ENCODE measurements around the gene MEGF11. TPM values are rescaled to one million over a fixed set of nuclear protein-coding genes. Genes with fewer than 3 reads are reported as not detected.
"Not testable (repeated sequence)": the region's sequence is repeated elsewhere in the genome, so short reads cannot be mapped to it uniquely, and the experiment has no call there.

MEGF11 gene
- total RNA-seq, 2 experiments from 2014 or later: not detected

- DNase-seq: peak; percentile 81
- ChIA-PET POLR2A (interaction anchor here (0.7 to 1.2 kb wide), 3 partner anchors 18 to 583 kb away, joined by 3 to 13 read pairs (median 4); partner anchors contain the start of genes RAB11A and RNU5B-1), CTCF (interaction anchor here (0.7 to 1.5 kb wide), 5 partner anchors 8 to 250 kb away, joined by 3 to 6 read pairs (median 4); partner anchors contain the start of gene RAB11A)
- H3K36me3 Mint-ChIP-seq (ENCODE audit: low read depth): peaks cover 72% of the 10 kb centered on the region
- H3K27ac Mint-ChIP-seq: peak overlapping the region; percentile 71
- no peaks in the 10 kb centered on the region for H3K27me3 Mint-ChIP-seq (ENCODE audit: low read depth)
- H3K4me1 Mint-ChIP-seq (ENCODE audit: low read depth): peaks cover 73% of the 10 kb centered on the region
- H3K4me3 Mint-ChIP-seq: peak overlapping the region; percentile 19
- no peaks in the 10 kb centered on the region for H3K9me3 Mint-ChIP-seq (ENCODE audit: insufficient read depth)
- peak; percentile 93 for ATAC-seq
Measured at GRCh38 chr15:65887565-65887964, 366.0 kb downstream of the MEGF11 start.

GRCh38 chr15:65885668-65886218 is 367.8 kb downstream of the MEGF11 start:
- Mint-ChIP-seq H3K27ac (no peak overlapping the region), H3K4me1 (ENCODE audit: low read depth) (peaks cover 85% of the 10 kb centered on the region), H3K27me3 (ENCODE audit: low read depth) (no peaks in the 10 kb centered on the region), H3K9me3 (ENCODE audit: insufficient read depth) (no peaks in the 10 kb centered on the region), H3K4me3 (no peak overlapping the region), H3K36me3 (ENCODE audit: low read depth) (peaks cover 73% of the 10 kb centered on the region)
- ATAC-seq: no peak
- ChIA-PET POLR2A (no interaction called here), CTCF (no interaction called here)
- DNase-seq: no peak

- Mint-ChIP-seq H3K27me3 (ENCODE audit: low read depth) (no peaks in the 10 kb centered on the region), H3K4me1 (ENCODE audit: low read depth) (peaks cover 83% of the 10 kb centered on the region), H3K27ac (no peak overlapping the region), H3K4me3 (no peak overlapping the region), H3K36me3 (ENCODE audit: low read depth) (peaks cover 75% of the 10 kb centered on the region), H3K9me3 (ENCODE audit: insufficient read depth) (no peaks in the 10 kb centered on the region)
- no peak for DNase-seq
- ATAC-seq: no peak
- POLR2A ChIA-PET: no interaction called here
- CTCF ChIA-PET: interaction anchor here (1.1 kb wide), 1 partner anchor 15 kb away, joined by 4 read pairs; the partner anchor contains the start of gene RAB11A
Measured at GRCh38 chr15:65884511-65884910, 369.0 kb downstream of the MEGF11 start.

GRCh38 chr15:65883571-65883970 is 370.0 kb downstream of the MEGF11 start:
- ChIA-PET POLR2A (interaction anchor here (0.6 to 0.9 kb wide), 2 partner anchors 14 to 188 kb away, joined by 4 read pairs; partner anchors contain the start of gene RAB11A), CTCF (interaction anchor here (1.1 kb wide), 1 partner anchor 15 kb away, joined by 4 read pairs; the partner anchor contains the start of gene RAB11A)
- H3K27me3 Mint-ChIP-seq (ENCODE audit: low read depth): no peaks in the 10 kb centered on the region
- no peak for ATAC-seq
- DNase-seq: no peak
- H3K27ac Mint-ChIP-seq: no peak overlapping the region
- H3K36me3 Mint-ChIP-seq (ENCODE audit: low read depth): peaks cover 71% of the 10 kb centered on the region
- peaks cover 74% of the 10 kb centered on the region for H3K4me1 Mint-ChIP-seq (ENCODE audit: low read depth)
- H3K9me3 Mint-ChIP-seq (ENCODE audit: insufficient read depth): no peaks in the 10 kb centered on the region
- H3K4me3 Mint-ChIP-seq: no peak overlapping the region

- Mint-ChIP-seq H3K36me3 (ENCODE audit: low read depth) (peaks cover 64% of the 10 kb centered on the region), H3K4me1 (ENCODE audit: low read depth) (peaks cover 57% of the 10 kb centered on the region), H3K27me3 (ENCODE audit: low read depth) (no peaks in the 10 kb centered on the region), H3K4me3 (peak overlapping the region; percentile 15), H3K9me3 (ENCODE audit: insufficient read depth) (no peaks in the 10 kb centered on the region), H3K27ac (peak overlapping the region; percentile 73)
- ATAC-seq: peak; percentile 66
- POLR2A ChIA-PET: interaction anchor here (0.6 to 2.3 kb wide), 4 partner anchors 9 to 1724 kb away, joined by 3 to 17 read pairs (median 3); partner anchors contain the start of genes DENND4A and RAB11A
- CTCF ChIA-PET: interaction anchor here (1.1 to 2.6 kb wide), 6 partner anchors 9 to 617 kb away, joined by 3 to 9 read pairs (median 6); partner anchors contain the start of gene RAB11A
- no peak for DNase-seq
Measured at GRCh38 chr15:65881766-65882434, 371.6 kb downstream of the MEGF11 start.

- no peaks in the 10 kb centered on the region for H3K9me3 Mint-ChIP-seq (ENCODE audit: insufficient read depth)
- CTCF ChIA-PET: interaction anchor here (1.5 to 1.7 kb wide), 2 partner anchors 8 to 15 kb away, joined by 5 to 7 read pairs; partner anchors contain the start of gene RAB11A
- H3K27ac Mint-ChIP-seq: no peak overlapping the region
- POLR2A ChIA-PET: interaction anchor here (2.7 kb wide), 1 partner anchor 8 kb away, joined by 11 read pairs; the partner anchor contains the start of gene RAB11A
- ATAC-seq (no peak), DNase-seq (no peak)
- H3K36me3 Mint-ChIP-seq (ENCODE audit: low read depth): peaks cover 39% of the 10 kb centered on the region
- H3K27me3 Mint-ChIP-seq (ENCODE audit: low read depth): no peaks in the 10 kb centered on the region
- no peak overlapping the region for H3K4me3 Mint-ChIP-seq
- peaks cover 24% of the 10 kb centered on the region for H3K4me1 Mint-ChIP-seq (ENCODE audit: low read depth)
Measured at GRCh38 chr15:65877749-65878148, 375.8 kb downstream of the MEGF11 start.

- CTCF ChIA-PET: no interaction called here
- no peak overlapping the region for H3K4me3 Mint-ChIP-seq
Measured at GRCh38 chr15:65875458-65875857, 378.1 kb downstream of the MEGF11 start.

GRCh38 chr15:65873256-65873655 is 380.3 kb downstream of the MEGF11 start:
- ChIA-PET POLR2A (no interaction called here), CTCF (interaction anchor here (1.4 kb wide), 1 partner anchor 9 kb away, joined by 6 read pairs; no protein-coding TSS in a partner anchor)
- H3K27me3 Mint-ChIP-seq (ENCODE audit: low read depth): peaks cover 4% of the 10 kb centered on the region
- peaks cover 25% of the 10 kb centered on the region for H3K36me3 Mint-ChIP-seq (ENCODE audit: low read depth)
- no peak overlapping the region for H3K27ac Mint-ChIP-seq
- ATAC-seq: no peak
- H3K4me1 Mint-ChIP-seq (ENCODE audit: low read depth): peaks cover 27% of the 10 kb centered on the region
- no peaks in the 10 kb centered on the region for H3K9me3 Mint-ChIP-seq (ENCODE audit: insufficient read depth)
- H3K4me3 Mint-ChIP-seq: no peak overlapping the region
- no peak for DNase-seq

More at GRCh38 chr15:65875458-65875857, 378.1 kb downstream of the MEGF11 start:
- Mint-ChIP-seq H3K27me3 (ENCODE audit: low read depth) (no peaks in the 10 kb centered on the region), H3K36me3 (ENCODE audit: low read depth) (peaks cover 29% of the 10 kb centered on the region), H3K4me1 (ENCODE audit: low read depth) (peaks cover 21% of the 10 kb centered on the region), H3K27ac (peak overlapping the region; percentile 11), H3K9me3 (ENCODE audit: insufficient read depth) (no peaks in the 10 kb centered on the region)
- POLR2A ChIA-PET: no interaction called here
- ATAC-seq: no peak
- DNase-seq: no peak

GRCh38 chr15:65872596-65872995 is 381.0 kb downstream of the MEGF11 start:
- DNase-seq; H3K4me3 Mint-ChIP-seq; ATAC-seq; H3K27me3 Mint-ChIP-seq (ENCODE audit: low read depth); POLR2A ChIA-PET; H3K9me3 Mint-ChIP-seq (ENCODE audit: insufficient read depth); H3K27ac Mint-ChIP-seq: not testable (repeated sequence)
- peaks cover 28% of the 10 kb centered on the region for H3K4me1 Mint-ChIP-seq (ENCODE audit: low read depth)
- H3K36me3 Mint-ChIP-seq (ENCODE audit: low read depth): peaks cover 21% of the 10 kb centered on the region
- CTCF ChIA-PET: interaction anchor here (0.6 to 1.4 kb wide), 3 partner anchors 9 to 12 kb away, joined by 3 to 6 read pairs (median 3); no protein-coding TSS in a partner anchor

- ATAC-seq; H3K4me3 Mint-ChIP-seq; POLR2A ChIA-PET; DNase-seq; H3K9me3 Mint-ChIP-seq (ENCODE audit: insufficient read depth); H3K27me3 Mint-ChIP-seq (ENCODE audit: low read depth); H3K27ac Mint-ChIP-seq: not testable (repeated sequence)
- Mint-ChIP-seq H3K36me3 (ENCODE audit: low read depth) (peaks cover 18% of the 10 kb centered on the region), H3K4me1 (ENCODE audit: low read depth) (peaks cover 28% of the 10 kb centered on the region)
- CTCF ChIA-PET: interaction anchor here (1.0 kb wide), 1 partner anchor 9 kb away, joined by 3 read pairs; no protein-coding TSS in a partner anchor
Measured at GRCh38 chr15:65871886-65872285, 381.7 kb downstream of the MEGF11 start.

- H3K4me3 Mint-ChIP-seq: peak overlapping the region; percentile 99
- ATAC-seq (no peak), DNase-seq (no peak)
- peak overlapping the region; percentile 94 for H3K27ac Mint-ChIP-seq
- peaks cover 28% of the 10 kb centered on the region for H3K4me1 Mint-ChIP-seq (ENCODE audit: low read depth)
- CTCF ChIA-PET: interaction anchor here (1.0 to 2.7 kb wide), 6 partner anchors 8 to 260 kb away, joined by 3 to 9 read pairs (median 6); partner anchors contain the start of gene INTS14
- POLR2A ChIA-PET: interaction anchor here (1.0 to 2.8 kb wide), 4 partner anchors 11 to 635 kb away, joined by 3 to 17 read pairs (median 9); partner anchors contain the start of gene RNU5B-1
- H3K9me3 Mint-ChIP-seq (ENCODE audit: insufficient read depth): no peaks in the 10 kb centered on the region
- H3K36me3 Mint-ChIP-seq (ENCODE audit: low read depth): peaks cover 18% of the 10 kb centered on the region
- H3K27me3 Mint-ChIP-seq (ENCODE audit: low read depth): peaks cover 4% of the 10 kb centered on the region
Measured at GRCh38 chr15:65870889-65871533, 382.5 kb downstream of the MEGF11 start.

Measured in activated CD8-positive, alpha-beta T cell treated with anti-CD3 and anti-CD28 coated beads, Interleukin-2, amount 10 ng/mL, durations not matched to agents 7 days and 5 days (primary cell).